Adrenal gland (tissue), 5 donors: Measurements from ENCODE around the gene LCN10.

Experiments
- CTCF ChIP-seq, 6 experiments: fragments of 450-650 bp in 4 of 6; fragments of 200-600 bp in 2 of 6; sonication (generic) in 1 of 6; IDR thresholded peaks; 1 replicate in 5 of 6; 2 replicates in 1 of 6; pipeline versions ENCODE4 v1.5.1 to v1.8.0; 2016 to 2021; ENCODE audit warnings: antibody characterized with exemption in 6 of 6, mild to moderate bottlenecking in 2 of 6, moderate library complexity in 1 of 6
- POLR2A ChIP-seq, 2 donors: fragments of 450-650 bp; IDR thresholded peaks; one replicate each; pipeline ENCODE4 v1.6.1; 2017; ENCODE audit warnings: antibody characterized with exemption in 2 of 2, mild to moderate bottlenecking in 2 of 2, moderate library complexity in 1 of 2
- donor health status: DM: no; HTN: no; CAD: no.

- TF ChIP-seq CTCF (IDR thresholded peaks at IDR 0.05) (no peak), POLR2A (IDR thresholded peaks at IDR 0.05) (no peak)
Measured at GRCh38 chr9:136707849-136708517, 34.8 kb downstream of the LCN10 start.
